GM12891 (cell line): ENCODE measurements around the gene SLC18A3.

Source experiments
- PAX5 ChIP-seq: IDR thresholded peaks from 2 replicates; pipeline ENCODE4 v1.6.1; 2011; ENCODE audit warnings: low read length, moderate library complexity, mild to moderate bottlenecking; ENCODE audit not compliant: insufficient read depth, severe bottlenecking
- POLR2A ChIP-seq: IDR thresholded peaks from 2 replicates; pipeline ENCODE4 v1.6.1; 2011; ENCODE audit warnings: low read depth, low read length, control low read depth
- POLR2AphosphoS5 ChIP-seq: IDR thresholded peaks from 2 replicates; pipeline ENCODE4 v1.6.1; 2011; ENCODE audit warnings: low read depth, low read length, control low read depth
- POU2F2 ChIP-seq: IDR thresholded peaks from 2 replicates; pipeline ENCODE4 v1.6.1; 2011; ENCODE audit warnings: low read depth, mild to moderate bottlenecking, control low read depth, low read length, moderate library complexity
- SPI1 ChIP-seq: IDR thresholded peaks from 2 replicates; pipeline ENCODE4 v1.6.1; 2011; ENCODE audit warnings: low read depth, low read length, control low read depth
- TAF1 ChIP-seq: IDR thresholded peaks from 2 replicates; pipeline ENCODE4 v1.6.1; 2011; ENCODE audit warnings: low read depth, low read length, control low read depth

DNA sequence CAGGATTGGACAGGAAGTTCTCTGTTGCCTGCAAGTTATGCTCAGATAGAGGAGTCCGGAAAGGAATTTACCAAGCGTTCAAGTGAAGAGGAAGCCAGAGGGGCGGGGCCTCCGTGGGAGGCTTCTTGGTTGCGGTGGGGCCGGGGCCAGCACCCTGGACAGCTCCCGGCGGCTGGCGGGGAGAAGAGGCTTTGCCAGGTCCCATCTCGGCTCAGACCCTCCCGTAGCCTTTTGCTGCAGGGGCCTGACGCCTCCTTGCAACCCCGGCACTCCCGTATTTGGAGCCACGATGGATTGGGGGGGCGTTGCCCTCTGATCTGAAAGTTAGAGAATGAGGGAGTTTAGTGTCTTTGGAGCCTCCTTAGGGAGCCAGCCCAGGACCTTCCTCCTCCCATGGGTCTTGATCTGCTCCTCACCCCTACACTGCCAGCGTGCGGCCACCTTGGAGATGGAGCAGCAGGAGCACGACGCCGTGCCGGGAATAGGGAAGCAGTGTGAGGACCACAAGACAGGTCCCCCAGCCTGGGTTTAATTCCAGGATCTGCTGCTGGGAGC lies 3.1 kb upstream of the SLC18A3 start:
- TF ChIP-seq POLR2AphosphoS5: no peak
- TF ChIP-seq POLR2A: no peak
- TF ChIP-seq SPI1: no peak
- no peak for TF ChIP-seq TAF1
- TF ChIP-seq POU2F2: no peak
- TF ChIP-seq PAX5: no peak
